ENCODE measurements around the gene ARHGEF11. TPM values are rescaled to one million over a fixed set of nuclear protein-coding genes. Genes with fewer than 3 reads are reported as not detected.

Gene ARHGEF11
- total RNA-seq, 1 experiment from 2014 or later, result 41.1 TPM

- H2BK20ac ChIP-seq (ENCODE audit: low read depth, low read length, poor library complexity, severe bottlenecking), result no peak overlapping the region
- H3K9ac ChIP-seq (ENCODE audit: extremely low read depth, insufficient read length, low read length), result no peak overlapping the region
- H3K56ac ChIP-seq (ENCODE audit: insufficient read length, low read depth, low read length), result no peak overlapping the region
- no peak for TF ChIP-seq CTCF (conservative IDR thresholded peaks at IDR 0.05)
- no peaks in the 10 kb centered on the region for H3K4me1 ChIP-seq (ENCODE audit: insufficient read depth, low read length)
- H4K8ac ChIP-seq (replicated peaks; ENCODE audit: insufficient read length, low read depth, low read length), result no peak overlapping the region
- no peaks in the 10 kb centered on the region for H3K79me2 ChIP-seq (ENCODE audit: insufficient read depth, low read length)
- Mint-ChIP-seq H3K27me3 (ENCODE audit: low read depth) (no peaks in the 10 kb centered on the region; the same call in none of the 2 replicates), H3K36me3 (ENCODE audit: insufficient read depth in 1 of 3, low read depth in 3 of 3) (peaks cover 25 to 81% (median 77%) of the 10 kb centered on the region in 3 experiments), H3K9me3 (no peaks in the 10 kb centered on the region), H3K4me1 (peaks cover 7 to 13% of the 10 kb centered on the region in 2 experiments), H3K4me3 (no peak overlapping the region), H3K27ac (peak overlapping the region in 1 of 3 experiments; percentile 87; a peak in 3 of 7 replicates)
- no peak overlapping the region for H2BK120ac ChIP-seq (ENCODE audit: low read depth, low read length, poor library complexity, severe bottlenecking)
- H4K5ac ChIP-seq (ENCODE audit: insufficient read length, low read depth, low read length), result no peak overlapping the region
- no peak overlapping the region for H2BK12ac ChIP-seq (ENCODE audit: insufficient read length, low read depth, low read length)
- no peak overlapping the region for H3K27ac ChIP-seq (ENCODE audit: insufficient read length, low read depth, low read length)
- no peak overlapping the region for H3K4me2 ChIP-seq (ENCODE audit: insufficient read depth, insufficient read length, low read length)
- no peak overlapping the region for H2AFZ ChIP-seq (ENCODE audit: low read length)
- H3K79me1 ChIP-seq (ENCODE audit: insufficient read depth, low read depth, low read length, poor library complexity, severe bottlenecking), result no peaks in the 10 kb centered on the region
- H3K27me3 ChIP-seq (ENCODE audit: insufficient read depth, low read length), result no peaks in the 10 kb centered on the region
- no peak overlapping the region for H3K14ac ChIP-seq (ENCODE audit: insufficient read depth, low read length)
- no peaks in the 10 kb centered on the region for H4K20me1 ChIP-seq (ENCODE audit: control insufficient read depth, insufficient read depth, insufficient read length)
- no peaks in the 10 kb centered on the region for H3K23me2 ChIP-seq (ENCODE audit: insufficient read length, low read depth, low read length, poor library complexity, severe bottlenecking)
- no peak overlapping the region for H3K18ac ChIP-seq (ENCODE audit: insufficient read length, low read depth, low read length)
- H3K4ac ChIP-seq (ENCODE audit: low read depth, low read length), result no peak overlapping the region
- WGBS (ENCODE audit: extremely low coverage, insufficient read length, low lambda C conversion rate), result no CpG with 5 or more reads among the region's 7 CpGs
- H2BK15ac ChIP-seq (ENCODE audit: low read depth, low read length), result no peak overlapping the region
- no peak overlapping the region for H4K91ac ChIP-seq (ENCODE audit: insufficient read length, low read depth, low read length)
- no peak overlapping the region for H2BK5ac ChIP-seq (ENCODE audit: insufficient read length, low read length)
- H3T11ph ChIP-seq (ENCODE audit: low read length), result no peak overlapping the region
- no peaks in the 10 kb centered on the region for H3K9me3 ChIP-seq (ENCODE audit: control insufficient read depth, low read depth, low read length)
- no peak overlapping the region for H2AK5ac ChIP-seq (ENCODE audit: insufficient read length, low read length)
- no peak for DNase-seq
- no peak overlapping the region for H3K23ac ChIP-seq (ENCODE audit: insufficient read length, low read depth, low read length)
Measured at GRCh38 chr1:156938813-156939212, 106.7 kb downstream of the ARHGEF11 start.

Data from H9 (cell line).